MCF 10A (cell line): Measurements from ENCODE around the gene RANGRF. TPM values are rescaled to one million over a fixed set of nuclear protein-coding genes. Genes with fewer than 3 reads are reported as not detected.
A peak's percentile ranks its signal among the peaks of the same experiment; 100 is the strongest.

Experiments
- BruUV-seq: library from RNA; stranded (reverse); fragments of 400-500 nt; replicated peaks from 2 replicates; lab custom pipeline; 2021; lab: Mats Ljungman, UMichigan
- CTCF ChIA-PET: fragments of 300-600 bp; sonication (Branson Sonifier 250); formaldehyde crosslinking; extraction: SDS; loops from one replicate; lab custom pipeline; 2021; ENCODE audit warnings: antibody characterized with exemption, inconsistent platforms; lab: Yijun Ruan, JAX
- POLR2A ChIA-PET: fragments of 300-600, 350-650 bp; sonication (Branson Sonifier 250); formaldehyde crosslinking; extraction: SDS; loops from one replicate; lab custom pipeline; 2020; ENCODE audit warnings: antibody characterized with exemption, inconsistent platforms; lab: Yijun Ruan, JAX
- DNase-seq: peaks from one replicate; pipeline ENCODE4 v3.0.0-alpha.2; 2018; ENCODE audit not compliant: unreplicated experiment
- H3K27ac Mint-ChIP-seq: one replicate; pipeline ENCODE4 v1.8.0; 2022; ENCODE audit warnings: mild to moderate bottlenecking, low read depth, mixed read lengths; ENCODE audit not compliant: unreplicated experiment
- H3K27me3 Mint-ChIP-seq: one replicate; pipeline ENCODE4 v1.8.0; 2022; ENCODE audit warnings: mixed read lengths; ENCODE audit not compliant: insufficient read depth, unreplicated experiment
- H3K36me3 Mint-ChIP-seq: one replicate; pipeline ENCODE4 v1.8.0; 2022; ENCODE audit warnings: mild to moderate bottlenecking, moderate library complexity, mixed read lengths; ENCODE audit not compliant: insufficient read depth, unreplicated experiment
- H3K4me1 Mint-ChIP-seq: one replicate; pipeline ENCODE4 v1.8.0; 2022; ENCODE audit warnings: mixed read lengths; ENCODE audit not compliant: insufficient read depth, unreplicated experiment
- H3K4me3 Mint-ChIP-seq: one replicate; pipeline ENCODE4 v1.8.0; 2022; ENCODE audit warnings: mild to moderate bottlenecking, moderate library complexity, mixed read lengths; ENCODE audit not compliant: unreplicated experiment
- H3K9me3 Mint-ChIP-seq: one replicate; pipeline ENCODE4 v1.8.0; 2022; ENCODE audit warnings: mixed read lengths; ENCODE audit not compliant: unreplicated experiment
- intact Hi-C: fragments of 100-400 bp; cut with micrococcal nuclease; formaldehyde crosslinking; loops from 2 replicates; pipeline ENCODE4 v1.14.1; 2022
- total RNA-seq: library from RNA; stranded (reverse); gene quantifications from 2 replicates; pipeline ENCODE4 v1.2.3, GENCODE V29; 2022
- TF ChIP-seq, protein P1 (sequence below): fragments of 200-600 bp; IDR thresholded peaks from one replicate; pipeline ENCODE4 v1.8.0; 2022; ENCODE audit warnings: antibody characterized with exemption, mild to moderate bottlenecking; ENCODE audit not compliant: unreplicated experiment

RANGRF gene
- total RNA-seq, 1 experiment from 2014 or later = 38.6 TPM

DNA sequence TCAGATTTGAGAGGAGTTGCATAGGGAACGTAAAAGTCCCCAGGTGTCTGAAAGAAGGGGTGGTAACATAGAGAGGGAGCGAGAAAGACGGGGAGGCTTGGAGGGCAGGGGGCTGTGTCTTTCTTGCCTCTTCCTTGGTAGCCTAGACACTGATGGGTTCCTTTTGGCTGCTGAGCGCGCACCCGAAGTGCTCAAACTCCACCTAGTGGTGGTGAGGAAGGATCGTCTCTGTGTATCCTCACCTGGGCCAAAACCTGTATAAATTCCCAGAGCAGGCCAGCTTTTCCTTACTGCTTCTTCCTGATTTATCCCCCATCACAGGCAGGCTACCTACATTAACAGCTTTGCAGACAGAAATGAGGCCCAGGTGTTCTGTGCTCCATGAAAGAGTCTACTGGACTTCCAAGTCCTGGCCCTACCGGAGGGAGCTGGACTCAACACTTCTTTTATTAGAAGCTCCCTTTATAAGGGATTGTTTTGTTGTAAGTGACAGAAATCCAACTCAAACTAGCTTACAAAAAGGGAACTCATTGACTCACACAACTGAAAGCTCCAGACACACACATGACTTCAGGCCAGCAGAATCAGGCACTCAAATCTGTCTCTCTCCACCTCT, 12.3 kb downstream of the RANGRF start:
- no peak overlapping the region for H3K27ac Mint-ChIP-seq
- TF ChIP-seq, protein P1, sequence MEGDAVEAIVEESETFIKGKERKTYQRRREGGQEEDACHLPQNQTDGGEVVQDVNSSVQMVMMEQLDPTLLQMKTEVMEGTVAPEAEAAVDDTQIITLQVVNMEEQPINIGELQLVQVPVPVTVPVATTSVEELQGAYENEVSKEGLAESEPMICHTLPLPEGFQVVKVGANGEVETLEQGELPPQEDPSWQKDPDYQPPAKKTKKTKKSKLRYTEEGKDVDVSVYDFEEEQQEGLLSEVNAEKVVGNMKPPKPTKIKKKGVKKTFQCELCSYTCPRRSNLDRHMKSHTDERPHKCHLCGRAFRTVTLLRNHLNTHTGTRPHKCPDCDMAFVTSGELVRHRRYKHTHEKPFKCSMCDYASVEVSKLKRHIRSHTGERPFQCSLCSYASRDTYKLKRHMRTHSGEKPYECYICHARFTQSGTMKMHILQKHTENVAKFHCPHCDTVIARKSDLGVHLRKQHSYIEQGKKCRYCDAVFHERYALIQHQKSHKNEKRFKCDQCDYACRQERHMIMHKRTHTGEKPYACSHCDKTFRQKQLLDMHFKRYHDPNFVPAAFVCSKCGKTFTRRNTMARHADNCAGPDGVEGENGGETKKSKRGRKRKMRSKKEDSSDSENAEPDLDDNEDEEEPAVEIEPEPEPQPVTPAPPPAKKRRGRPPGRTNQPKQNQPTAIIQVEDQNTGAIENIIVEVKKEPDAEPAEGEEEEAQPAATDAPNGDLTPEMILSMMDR = peak; percentile 72
- no TSS peak for BruUV-seq
- H3K27me3 Mint-ChIP-seq = no peaks in the 10 kb centered on the region
- CTCF ChIA-PET = interaction anchor here (0.7 to 1.9 kb wide), 31 partner anchors 10 to 445 kb away, joined by 3 to 13 read pairs (median 4); partner anchors contain the start of gene PFAS
- no peak overlapping the region for H3K4me3 Mint-ChIP-seq
- peak; percentile 77 for DNase-seq
- POLR2A ChIA-PET = interaction anchor here (0.9 to 2.6 kb wide), 7 partner anchors 12 to 127 kb away, joined by 3 to 12 read pairs (median 4); partner anchors contain the start of genes PFAS and RANGRF
- intact Hi-C loops = loop anchor here (1.0 to 5.0 kb wide), 6 partner anchors 52 to 238 kb away; partner anchors contain the start of genes CTC1 and PFAS
- no peaks in the 10 kb centered on the region for H3K36me3 Mint-ChIP-seq
- peaks cover 13% of the 10 kb centered on the region for H3K4me1 Mint-ChIP-seq
- H3K9me3 Mint-ChIP-seq = no peaks in the 10 kb centered on the region

DNA sequence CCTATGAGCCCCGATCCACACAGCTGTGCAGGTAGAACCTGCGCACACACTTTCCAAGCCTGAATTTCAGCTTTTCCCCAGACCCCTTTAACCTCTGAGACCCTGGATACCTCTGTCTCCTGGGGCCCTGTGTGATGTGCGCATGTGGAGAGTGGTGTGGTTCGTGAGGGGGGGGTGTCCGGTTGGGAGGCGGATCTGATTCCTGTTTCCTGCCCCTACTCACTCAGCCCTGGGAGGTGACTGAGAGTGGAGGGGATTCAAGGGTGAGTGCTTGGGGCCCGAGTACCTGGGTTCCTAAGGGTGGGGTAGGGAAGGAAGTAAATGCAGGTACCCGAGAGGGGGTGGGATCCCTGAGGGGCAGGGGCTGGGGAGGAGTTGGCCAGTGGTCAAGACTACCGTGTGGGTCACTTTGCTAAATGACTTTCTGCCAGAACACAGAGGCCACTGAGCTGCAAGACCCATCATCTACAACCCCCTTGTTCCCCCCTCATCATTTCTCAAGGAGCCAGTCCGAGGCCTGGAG, 22.2 kb downstream of the RANGRF start:
- TF ChIP-seq, protein P1 = no peak
- intact Hi-C loops = no loop called here
- Mint-ChIP-seq H3K9me3 (no peaks in the 10 kb centered on the region), H3K36me3 (no peaks in the 10 kb centered on the region), H3K4me3 (no peak overlapping the region), H3K27ac (peak overlapping the region; percentile 47), H3K4me1 (peaks cover 5% of the 10 kb centered on the region), H3K27me3 (peaks cover 40% of the 10 kb centered on the region)
- POLR2A ChIA-PET = no interaction called here
- no peak for DNase-seq
- CTCF ChIA-PET = interaction anchor here (0.6 kb wide), 1 partner anchor 21 kb away, joined by 3 read pairs; no protein-coding TSS in a partner anchor
- BruUV-seq = no TSS peak

DNA sequence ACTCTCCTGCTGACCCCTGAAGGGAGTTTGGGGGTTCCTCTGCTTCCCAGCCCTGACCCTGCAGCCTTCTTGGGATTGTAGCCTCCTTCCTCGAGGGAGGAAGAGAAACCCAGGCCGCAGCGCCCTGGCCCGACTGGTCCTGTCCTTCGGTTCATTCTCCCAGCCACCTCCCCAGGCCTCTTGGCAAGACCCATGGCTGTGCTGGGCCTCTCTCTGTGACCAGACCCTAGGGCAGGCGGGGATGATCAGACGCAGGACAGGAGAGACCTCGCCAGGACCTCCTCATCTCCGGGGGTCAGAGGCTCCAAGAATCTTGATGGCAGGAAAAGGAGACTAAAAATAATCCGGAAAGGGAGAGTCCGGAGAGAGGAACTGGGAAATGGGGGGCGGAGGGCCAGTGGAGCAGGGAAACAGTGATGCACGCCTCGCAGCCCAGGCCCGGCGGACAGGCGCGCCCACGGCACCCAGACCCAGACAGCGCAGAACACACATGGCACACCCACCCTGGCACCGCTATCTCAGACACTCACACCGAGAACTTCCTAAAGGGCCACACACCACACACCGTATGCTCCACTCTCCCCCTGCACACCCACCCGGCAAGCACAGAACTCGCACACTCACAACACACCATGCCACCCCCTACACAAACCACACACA, 22.8 kb downstream of the RANGRF start:
- DNase-seq = no peak
- Mint-ChIP-seq H3K27me3 (peaks cover 46% of the 10 kb centered on the region), H3K27ac (no peak overlapping the region), H3K36me3 (no peaks in the 10 kb centered on the region), H3K9me3 (no peaks in the 10 kb centered on the region), H3K4me3 (no peak overlapping the region), H3K4me1 (peaks cover 5% of the 10 kb centered on the region)
- TF ChIP-seq, protein P1 = no peak
- no TSS peak for BruUV-seq
- POLR2A ChIA-PET = no interaction called here
- CTCF ChIA-PET = no interaction called here
- intact Hi-C loops = no loop called here

DNA sequence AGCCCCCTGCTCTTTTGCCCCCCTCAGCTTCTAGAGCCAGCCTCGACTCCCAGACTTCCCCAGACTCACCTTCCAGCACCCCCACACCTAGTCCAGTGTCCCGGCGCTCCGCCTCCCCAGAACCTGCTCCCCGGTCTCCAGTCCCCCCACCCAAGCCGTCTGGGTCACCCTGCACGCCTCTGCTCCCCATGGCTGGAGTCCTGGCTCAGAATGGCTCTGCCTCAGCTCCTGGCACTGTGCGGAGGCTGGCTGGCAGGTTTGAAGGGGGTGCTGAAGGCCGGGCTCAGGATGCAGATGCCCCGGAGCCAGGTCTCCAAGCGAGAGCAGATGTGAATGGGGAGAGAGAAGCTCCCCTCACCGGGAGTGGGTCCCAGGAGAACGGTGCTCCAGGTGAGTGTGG, 23.8 kb downstream of the RANGRF start:
- Mint-ChIP-seq H3K27me3 (peaks cover 52% of the 10 kb centered on the region), H3K9me3 (no peaks in the 10 kb centered on the region), H3K27ac (no peak overlapping the region), H3K36me3 (no peaks in the 10 kb centered on the region), H3K4me3 (no peak overlapping the region), H3K4me1 (peaks cover 5% of the 10 kb centered on the region)
- TF ChIP-seq, protein P1 = no peak
- intact Hi-C loops = no loop called here
- BruUV-seq = no TSS peak
- DNase-seq = no peak
- ChIA-PET POLR2A (no interaction called here), CTCF (interaction anchor here (0.7 to 1.4 kb wide), 3 partner anchors 7 to 12 kb away, joined by 3 to 5 read pairs (median 4); no protein-coding TSS in a partner anchor)
